CD4-positive, alpha-beta T cell treated with Interleukin-15 for 1 hour (primary cell): ENCODE measurements around the gene LRRC55.

Experiments used
- DNase-seq: peaks from one replicate; pipeline ENCODE4 v3.0.0-alpha.2; 2020

The LRRC55 gene

GRCh38 chr11:57181678-57182305 is at the start of gene LRRC55:
TSS of gene LRRC55 (plus strand) at chr11:57181953. CDS start at chr11:57182023, 70 bp downstream.
- no peak for DNase-seq

GRCh38 chr11:57133366-57134038 is 48.3 kb upstream of the LRRC55 start:
- no peak for DNase-seq

- no peak for DNase-seq
These were observed 47.5 kb upstream of the LRRC55 start for GRCh38 chr11:57134284-57134683.

GRCh38 chr11:57135020-57135751 is 46.6 kb upstream of the LRRC55 start:
- no peak for DNase-seq

GRCh38 chr11:57140568-57140967 is 41.2 kb upstream of the LRRC55 start:
- DNase-seq = no peak

- DNase-seq = no peak
These were observed 38.3 kb upstream of the LRRC55 start for GRCh38 chr11:57143459-57143858.

GRCh38 chr11:57144075-57144474 is 37.7 kb upstream of the LRRC55 start:
- DNase-seq = no peak

- no peak for DNase-seq
These were observed 37.0 kb upstream of the LRRC55 start for GRCh38 chr11:57144531-57145320.

GRCh38 chr11:57146301-57146700 is 35.5 kb upstream of the LRRC55 start:
- DNase-seq = no peak

GRCh38 chr11:57148621-57149020 is 33.1 kb upstream of the LRRC55 start:
- no peak for DNase-seq

GRCh38 chr11:57150454-57150917 is 31.3 kb upstream of the LRRC55 start:
- DNase-seq = no peak

- DNase-seq = no peak
These were observed 29.6 kb upstream of the LRRC55 start for GRCh38 chr11:57152134-57152533.

GRCh38 chr11:57153448-57153847 is 28.3 kb upstream of the LRRC55 start:
- no peak for DNase-seq

GRCh38 chr11:57154739-57155138 is 27.0 kb upstream of the LRRC55 start:
- DNase-seq = no peak

GRCh38 chr11:57155400-57155799 is 26.4 kb upstream of the LRRC55 start:
- no peak for DNase-seq

GRCh38 chr11:57155838-57156607 is 25.7 kb upstream of the LRRC55 start:
- DNase-seq = no peak

- DNase-seq = no peak
These were observed 24.8 kb upstream of the LRRC55 start for GRCh38 chr11:57156928-57157327.

- no peak for DNase-seq
These were observed 24.1 kb upstream of the LRRC55 start for GRCh38 chr11:57157624-57158023.

- DNase-seq = no peak
These were observed 23.6 kb upstream of the LRRC55 start for GRCh38 chr11:57158180-57158579.

GRCh38 chr11:57158599-57158998 is 23.2 kb upstream of the LRRC55 start:
- no peak for DNase-seq

GRCh38 chr11:57160665-57161064 is 21.1 kb upstream of the LRRC55 start:
- DNase-seq = no peak

GRCh38 chr11:57161351-57161750 is 20.4 kb upstream of the LRRC55 start:
- no peak for DNase-seq
